HepG2 (cell line): Measurements from ENCODE around the gene KLHL30. TPM values are rescaled to one million over a fixed set of nuclear protein-coding genes. Genes with fewer than 3 reads are reported as not detected.

Source experiments
- BORCS8-MEF2B ChIP-seq: sonication (generic); formaldehyde crosslinking; IDR thresholded peaks from 2 replicates; pipeline ENCODE4 v1.8.0; 2022; ENCODE audit warnings: mild to moderate bottlenecking, missing genetic modification reagents
- NKX3-1 ChIP-seq: sonication (generic); formaldehyde crosslinking; IDR thresholded peaks from 2 replicates; pipeline ENCODE4 v1.5.0; 2020; ENCODE audit warnings: missing genetic modification reagents
- PRDM15 ChIP-seq: sonication (generic); formaldehyde crosslinking; IDR thresholded peaks from 2 replicates; pipeline ENCODE4 v1.4.0; 2020; ENCODE audit warnings: missing genetic modification reagents
- RNF2 ChIP-seq: fragments of 450-650 bp; conservative IDR thresholded peaks from 2 replicates; pipeline ENCODE4 v1.6.1; 2016; ENCODE audit warnings: low read depth
- ZC3H13 ChIP-seq: sonication (generic); formaldehyde crosslinking; IDR thresholded peaks from 2 replicates; pipeline ENCODE4 v1.8.1; 2023; ENCODE audit warnings: mild to moderate bottlenecking, missing genetic modification reagents, moderate library complexity
- ZHX2 ChIP-seq, 2 experiments: sonication (generic) in 1 of 2; formaldehyde crosslinking in 1 of 2; IDR thresholded peaks; 2 replicates each; pipeline versions ENCODE4 v1.6.1 to v1.9.0; 2014 to 2022; ENCODE audit warnings: antibody characterized with exemption in 1 of 2, borderline replicate concordance in 1 of 2, inconsistent platforms in 1 of 2, low read depth in 1 of 2, missing genetic modification reagents in 1 of 2
- ZNF33B ChIP-seq: sonication (generic); formaldehyde crosslinking; IDR thresholded peaks from 2 replicates; pipeline ENCODE4 v1.5.1; 2020; ENCODE audit warnings: mild to moderate bottlenecking, missing genetic modification reagents
- ZNF788 ChIP-seq: sonication (generic); formaldehyde crosslinking; IDR thresholded peaks from 2 replicates; pipeline ENCODE4 v1.5.0; 2020; ENCODE audit warnings: mild to moderate bottlenecking, missing genetic modification reagents, borderline replicate concordance
- polyA plus RNA-seq, 8 experiments: library from polyadenylated mRNA; depleted of rRNA in 3 of 8; stranded (reverse) in 7 of 8; unstranded in 1 of 8; fragments of >200 nt; fragmentation: Illumina TruSeq in 4 of 8; extraction: Trizol in 4 of 8; gene quantifications; 2 replicates each; pipeline versions ENCODE4 v1.2.1 to v1.2.3, GENCODE V29; 2011 to 2016; ENCODE audit warnings: low read depth in 4 of 8, missing spikeins in 1 of 8, mixed read lengths in 1 of 8; ENCODE audit not compliant: insufficient read depth in 1 of 8
- total RNA-seq, 5 experiments: library from RNA; depleted of rRNA; stranded (reverse); fragments of >200 nt; fragmentation: Illumina TruSeq; extraction: Trizol; gene quantifications; 2 replicates each; pipeline ENCODE4 v1.2.3, GENCODE V29; 2016; ENCODE audit warnings: low read depth in 1 of 5

KLHL30 gene
- total and polyA plus RNA-seq, 2 of the 13 experiments (the other 11 are each of a cell fraction or from before 2014, with no cell fraction given) = 0.05 TPM; not detected in 1

- TF ChIP-seq PRDM15 (no peak), NKX3-1 (peak; percentile 42; the same call in 1 of the 2 replicates), RNF2 (no peak), ZC3H13 (peak; percentile 72; the same call in 1 of the 2 replicates), ZNF788 (no peak; the same call in 1 of the 2 replicates), ZNF33B (CRISPR knock-in tag) (0 out of 2 replicates have a peak, but pooled peaks have one; percentile 65), ZHX2 (IDR thresholded peaks at IDR 0.05; ENCODE audit: low read depth) (no peak), ZHX2 (CRISPR knock-in tag; IDR thresholded peaks at IDR 0.05; ENCODE audit: borderline replicate concordance) (no peak), BORCS8-MEF2B (CRISPR knock-in tag) (no peak; the same call in 1 of the 2 replicates)
Observed at GRCh38 chr2:238107525-238108422, 30.7 kb upstream of the KLHL30 start (continued).
